Suprapubic skin (tissue), 4 donors: Measurements from ENCODE around the gene C16orf82. TPM values are rescaled to one million over a fixed set of nuclear protein-coding genes. Genes with fewer than 3 reads are reported as not detected.
A peak's percentile ranks its signal among the peaks of the same experiment; 100 is the strongest.

ENCODE experiments used
- DNase-seq, 2 donors: peaks; one replicate each; pipeline ENCODE4 v3.0.0-alpha.2; 2019; ENCODE audit warnings: low spot score in 2 of 2
- H3K27ac ChIP-seq: fragments of 200-600 bp; sonication (generic); one replicate; pipeline ENCODE4 v1.5.1; 2019
- H3K27me3 ChIP-seq: fragments of 200-600 bp; sonication (generic); one replicate; pipeline ENCODE4 v1.5.1; 2019
- H3K36me3 ChIP-seq: fragments of 200-600 bp; sonication (generic); one replicate; pipeline ENCODE4 v1.5.1; 2019
- H3K4me1 ChIP-seq: fragments of 200-600 bp; sonication (generic); one replicate; pipeline ENCODE4 v1.5.1; 2019
- H3K4me3 ChIP-seq: fragments of 200-600 bp; sonication (generic); one replicate; pipeline ENCODE4 v1.5.1; 2019; ENCODE audit warnings: mild to moderate bottlenecking
- H3K9me3 ChIP-seq: fragments of 200-600 bp; sonication (generic); one replicate; pipeline ENCODE4 v1.5.1; 2019
- EP300 ChIP-seq: sonication (generic); formaldehyde crosslinking; IDR thresholded peaks from one replicate; pipeline ENCODE4 v1.6.1; 2017; ENCODE audit warnings: antibody characterized with exemption
- POLR2A ChIP-seq, 2 donors: fragments of 450-650 bp; IDR thresholded peaks; one replicate each; pipeline ENCODE4 v1.6.1; 2017; ENCODE audit warnings: antibody characterized with exemption in 2 of 2, mild to moderate bottlenecking in 2 of 2, moderate library complexity in 2 of 2
- POLR2AphosphoS5 ChIP-seq, 3 donors: sonication (generic); formaldehyde crosslinking; IDR thresholded peaks; one replicate each; pipeline ENCODE4 v1.6.1; 2017; ENCODE audit warnings: antibody characterized with exemption in 3 of 3
- WGBS: methylation state at CpG from one replicate; pipeline ENCODE4 v1.1.5; 2018; 5-methylcytosine and 5-hydroxymethylcytosine counted together
- total RNA-seq, 4 donors: library from RNA; depleted of rRNA; stranded (reverse); fragments of >200 nt; gene quantifications; one replicate each; pipeline ENCODE4 v1.1.0, GENCODE V29; 2016
- TF ChIP-seq, protein P1 (sequence below), 2 donors: fragments of 200-600 bp in 1 of 2; fragments of 450-650 bp in 1 of 2; sonication (generic) in 1 of 2; IDR thresholded peaks; one replicate each; pipeline ENCODE4 v1.5.1; 2016 to 2019; ENCODE audit warnings: antibody characterized with exemption in 2 of 2, mild to moderate bottlenecking in 1 of 2, moderate library complexity in 1 of 2

The C16orf82 gene
- total RNA-seq, 4 donors from 2014 or later: not detected

GRCh38 chr16:27108051-27108770 lies 41.5 kb downstream of the C16orf82 start:
- H3K36me3 ChIP-seq: no peaks in the 10 kb centered on the region
- TF ChIP-seq, protein P1, sequence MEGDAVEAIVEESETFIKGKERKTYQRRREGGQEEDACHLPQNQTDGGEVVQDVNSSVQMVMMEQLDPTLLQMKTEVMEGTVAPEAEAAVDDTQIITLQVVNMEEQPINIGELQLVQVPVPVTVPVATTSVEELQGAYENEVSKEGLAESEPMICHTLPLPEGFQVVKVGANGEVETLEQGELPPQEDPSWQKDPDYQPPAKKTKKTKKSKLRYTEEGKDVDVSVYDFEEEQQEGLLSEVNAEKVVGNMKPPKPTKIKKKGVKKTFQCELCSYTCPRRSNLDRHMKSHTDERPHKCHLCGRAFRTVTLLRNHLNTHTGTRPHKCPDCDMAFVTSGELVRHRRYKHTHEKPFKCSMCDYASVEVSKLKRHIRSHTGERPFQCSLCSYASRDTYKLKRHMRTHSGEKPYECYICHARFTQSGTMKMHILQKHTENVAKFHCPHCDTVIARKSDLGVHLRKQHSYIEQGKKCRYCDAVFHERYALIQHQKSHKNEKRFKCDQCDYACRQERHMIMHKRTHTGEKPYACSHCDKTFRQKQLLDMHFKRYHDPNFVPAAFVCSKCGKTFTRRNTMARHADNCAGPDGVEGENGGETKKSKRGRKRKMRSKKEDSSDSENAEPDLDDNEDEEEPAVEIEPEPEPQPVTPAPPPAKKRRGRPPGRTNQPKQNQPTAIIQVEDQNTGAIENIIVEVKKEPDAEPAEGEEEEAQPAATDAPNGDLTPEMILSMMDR (IDR thresholded peaks at IDR 0.05): no peak
- no peak for TF ChIP-seq EP300
- TF ChIP-seq POLR2AphosphoS5 (IDR thresholded peaks at IDR 0.05): no peak
- no peak for TF ChIP-seq POLR2A (IDR thresholded peaks at IDR 0.05)
- no peak overlapping the region for H3K27ac ChIP-seq
- H3K9me3 ChIP-seq: no peaks in the 10 kb centered on the region
- H3K27me3 ChIP-seq: no peaks in the 10 kb centered on the region
- H3K4me3 ChIP-seq: no peak overlapping the region
- peaks cover 13% of the 10 kb centered on the region for H3K4me1 ChIP-seq
- WGBS: 91% methylated on average over 13 of the region's 13 CpGs
- peak in 1 of 2 donors; percentile 69 for DNase-seq

- peak overlapping the region; percentile 37 for H3K4me3 ChIP-seq
- peak in 1 of 2 donors; percentile 72 for DNase-seq
- H3K27ac ChIP-seq: no peak overlapping the region
Observed at GRCh38 chr16:27108826-27109665, 42.3 kb downstream of the C16orf82 start.

GRCh38 chr16:27109666-27110523 lies 43.2 kb downstream of the C16orf82 start:
- 3% methylated on average over 45 of the region's 61 CpGs for WGBS
- no peaks in the 10 kb centered on the region for H3K36me3 ChIP-seq
- peak; percentile 82 to 84 for DNase-seq
- peaks cover 13% of the 10 kb centered on the region for H3K4me1 ChIP-seq
- H3K27ac ChIP-seq: no peak overlapping the region
- no peaks in the 10 kb centered on the region for H3K27me3 ChIP-seq
- H3K4me3 ChIP-seq: peak overlapping the region; percentile 37
- TF ChIP-seq POLR2AphosphoS5 (IDR thresholded peaks at IDR 0.05): no peak
- TF ChIP-seq, protein P1 (IDR thresholded peaks at IDR 0.05): peak; percentile 41 to 100
- no peaks in the 10 kb centered on the region for H3K9me3 ChIP-seq

More at GRCh38 chr16:27108826-27109665, 42.3 kb downstream of the C16orf82 start:
- peaks cover 13% of the 10 kb centered on the region for H3K4me1 ChIP-seq
- H3K27me3 ChIP-seq: no peaks in the 10 kb centered on the region
- no peaks in the 10 kb centered on the region for H3K9me3 ChIP-seq
- no peak for TF ChIP-seq POLR2A (IDR thresholded peaks at IDR 0.05)
- TF ChIP-seq, protein P1 (IDR thresholded peaks at IDR 0.05): no peak
- TF ChIP-seq POLR2AphosphoS5 (IDR thresholded peaks at IDR 0.05): no peak
- no peak for TF ChIP-seq EP300
- no peaks in the 10 kb centered on the region for H3K36me3 ChIP-seq
- 66% methylated on average over 17 of the region's 17 CpGs for WGBS

- no peaks in the 10 kb centered on the region for H3K36me3 ChIP-seq
- 35% methylated on average over 6 of the region's 7 CpGs for WGBS
- TF ChIP-seq POLR2AphosphoS5 (IDR thresholded peaks at IDR 0.05) (no peak), EP300 (no peak), POLR2A (IDR thresholded peaks at IDR 0.05) (no peak)
- TF ChIP-seq, protein P1 (IDR thresholded peaks at IDR 0.05): no peak
- no peak overlapping the region for H3K4me3 ChIP-seq
- no peak overlapping the region for H3K27ac ChIP-seq
- H3K4me1 ChIP-seq: peaks cover 13% of the 10 kb centered on the region
- H3K9me3 ChIP-seq: no peaks in the 10 kb centered on the region
- peak in 1 of 2 donors; percentile 69 for DNase-seq
- H3K27me3 ChIP-seq: no peaks in the 10 kb centered on the region
Observed at GRCh38 chr16:27110524-27110896, 43.8 kb downstream of the C16orf82 start.
